Hematopoietic multipotent progenitor cell treated with erythropoietin and hydrocortisone succinate and interleukin-3 and kit ligand, for 8 days (in vitro differentiated cells): Measurements from ENCODE around the gene NETO2.
"Not testable (repeated sequence)": the region's sequence is repeated elsewhere in the genome, so short reads cannot be mapped to it uniquely, and the experiment has no call there.

ENCODE experiments used
- DNase-seq: peaks from one replicate; pipeline ENCODE4 v3.0.0-alpha.2; 2015

The NETO2 gene

DNA sequence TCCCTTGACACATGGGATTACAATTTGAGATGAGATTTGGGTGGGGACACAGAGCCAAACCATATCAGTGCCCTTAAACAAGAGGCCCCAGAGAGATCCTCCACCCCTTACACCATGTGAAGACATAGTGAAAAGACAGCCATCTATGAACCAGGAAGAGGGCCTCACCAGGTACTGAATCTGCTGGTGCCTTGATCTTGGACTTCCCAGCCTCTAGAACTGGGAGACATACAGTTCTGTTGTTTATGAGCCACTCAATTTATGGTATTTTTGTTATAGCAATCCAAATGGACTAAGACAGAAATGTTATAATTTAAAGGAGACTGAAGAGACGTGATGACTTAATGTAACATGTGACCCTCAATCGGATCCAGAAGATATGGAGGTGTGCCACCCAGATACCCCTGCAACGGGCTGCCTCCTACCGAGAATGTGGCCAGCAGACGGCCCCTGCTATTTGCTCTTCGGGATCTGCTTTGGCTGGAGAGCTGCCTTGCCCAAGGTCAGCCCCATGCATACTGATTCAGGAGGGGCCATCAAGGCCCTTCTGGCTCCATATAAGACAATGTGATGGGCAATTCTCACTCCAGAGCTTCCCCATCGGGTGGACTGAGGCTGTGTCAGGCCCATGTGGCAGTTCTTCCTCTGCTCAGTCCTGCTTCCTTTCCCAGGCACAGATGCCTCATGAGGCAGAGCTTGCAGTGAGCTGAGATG is 80.6 kb downstream of the NETO2 start:
- no peak for DNase-seq

DNA sequence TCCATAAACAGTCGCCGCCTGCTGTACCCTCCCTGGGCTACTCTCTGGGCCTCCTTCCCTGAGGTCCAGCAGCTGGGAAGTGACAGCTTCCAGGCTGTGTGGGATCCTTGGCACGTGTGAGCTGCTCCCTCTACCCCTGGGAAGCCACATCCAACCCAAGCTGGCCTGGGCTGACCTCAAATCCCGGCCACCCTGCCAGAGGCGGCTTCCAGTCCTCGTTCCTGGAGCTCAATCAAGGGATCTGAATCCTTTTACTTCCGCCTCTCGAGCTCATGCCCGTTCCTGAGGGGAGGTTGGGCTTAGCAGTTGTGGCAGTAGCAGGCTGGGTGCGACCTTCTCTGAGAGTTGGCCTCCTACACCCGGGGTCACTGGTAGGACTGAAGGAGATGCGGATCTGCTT is 82.5 kb downstream of the NETO2 start:
- no peak for DNase-seq

DNA sequence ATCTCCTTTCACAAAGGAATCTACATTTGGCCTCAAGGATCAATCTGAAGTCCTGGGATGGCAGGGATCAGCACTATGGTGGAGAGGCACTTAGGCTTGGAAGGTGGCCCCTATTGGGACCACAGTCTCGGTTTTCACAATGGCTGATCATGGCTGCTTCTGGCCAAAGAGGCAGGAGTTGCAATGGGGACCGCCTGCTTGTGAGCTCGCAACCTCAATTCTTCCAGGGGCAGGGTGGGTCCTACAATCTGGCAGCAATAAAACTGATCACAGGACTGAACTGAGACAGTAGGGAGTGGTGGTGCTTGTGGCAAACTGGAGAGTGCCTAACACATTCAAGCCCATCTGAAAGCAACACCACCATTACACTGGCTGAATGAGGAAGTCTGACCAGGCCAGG is 83.1 kb downstream of the NETO2 start:
- DNase-seq: no peak

DNA sequence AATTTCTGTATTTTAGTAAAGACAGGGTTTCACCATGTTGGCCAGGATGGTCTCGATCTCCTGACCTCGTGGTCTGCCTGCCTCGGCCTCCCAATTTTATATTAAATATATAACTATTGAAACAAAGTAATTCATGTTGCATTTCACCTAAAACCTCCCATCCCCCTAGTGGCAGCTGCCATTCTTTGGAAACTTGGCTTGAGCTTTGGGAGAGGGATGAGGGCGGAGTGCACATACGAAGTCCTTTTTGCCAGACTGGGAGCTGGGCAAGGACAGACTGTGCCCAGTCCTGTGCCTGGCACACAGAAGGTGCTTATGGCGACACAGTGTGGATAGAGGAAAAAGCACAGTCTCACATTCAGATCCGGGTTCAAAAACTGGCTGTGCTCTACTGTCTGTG is 83.8 kb downstream of the NETO2 start:
- DNase-seq: no peak

DNA sequence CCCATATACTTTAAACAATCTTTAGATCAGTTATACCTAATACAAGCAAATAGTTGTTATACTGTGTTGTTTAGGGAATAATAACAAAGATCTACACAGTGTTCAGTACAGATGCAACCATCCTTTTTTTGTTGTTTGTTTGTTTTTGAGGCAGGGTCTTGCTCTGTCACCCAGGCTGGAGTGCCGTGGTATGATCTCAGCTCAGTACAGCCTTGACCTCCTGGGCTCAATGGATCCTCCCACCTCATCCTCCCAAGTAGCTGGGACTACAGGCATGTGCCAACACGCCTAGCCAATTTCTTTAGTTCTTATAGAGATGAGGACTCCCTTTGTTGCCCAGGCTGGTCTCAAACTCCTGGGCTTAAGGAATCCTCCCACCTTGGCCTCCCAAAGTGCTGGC is 84.6 kb downstream of the NETO2 start:
- not testable (repeated sequence) for DNase-seq

DNA sequence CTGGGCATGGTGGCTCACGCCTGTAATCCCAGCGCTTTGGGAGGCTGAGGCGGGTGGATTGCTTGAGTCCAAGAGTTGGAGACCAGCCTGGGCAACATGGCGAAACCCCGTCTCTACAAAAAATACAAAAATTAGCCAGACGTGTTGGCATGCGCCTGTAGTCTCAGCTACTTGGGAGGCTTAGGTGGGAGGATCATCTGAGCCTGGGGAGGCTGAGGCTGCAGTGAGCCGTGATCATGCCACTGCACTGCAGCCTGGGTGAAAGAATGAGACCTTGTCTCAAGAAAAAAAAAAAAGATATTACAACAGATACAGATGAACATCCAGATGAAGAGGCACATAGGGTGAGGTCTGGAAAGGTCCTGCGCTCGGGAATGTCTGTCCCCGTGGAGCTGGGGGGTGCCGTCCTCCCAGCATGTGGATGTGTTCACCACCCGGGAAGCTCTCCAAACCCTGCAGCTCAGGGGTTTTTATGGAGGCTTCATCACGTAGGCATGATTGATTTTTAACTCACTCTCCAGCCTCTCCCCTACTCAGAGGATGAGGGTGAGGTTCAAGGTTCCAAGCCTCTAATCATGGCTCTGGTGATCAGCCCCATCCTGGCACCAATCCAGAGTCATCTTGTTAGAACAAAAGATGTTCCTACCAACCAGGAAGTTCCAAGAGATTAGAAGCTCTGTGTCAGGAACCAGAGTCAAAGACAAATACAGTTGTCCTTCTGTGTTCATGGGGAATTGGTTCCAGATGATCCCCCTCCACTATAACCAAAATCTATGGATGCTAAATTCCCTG is 85.3 kb downstream of the NETO2 start:
- DNase-seq: no peak

DNA sequence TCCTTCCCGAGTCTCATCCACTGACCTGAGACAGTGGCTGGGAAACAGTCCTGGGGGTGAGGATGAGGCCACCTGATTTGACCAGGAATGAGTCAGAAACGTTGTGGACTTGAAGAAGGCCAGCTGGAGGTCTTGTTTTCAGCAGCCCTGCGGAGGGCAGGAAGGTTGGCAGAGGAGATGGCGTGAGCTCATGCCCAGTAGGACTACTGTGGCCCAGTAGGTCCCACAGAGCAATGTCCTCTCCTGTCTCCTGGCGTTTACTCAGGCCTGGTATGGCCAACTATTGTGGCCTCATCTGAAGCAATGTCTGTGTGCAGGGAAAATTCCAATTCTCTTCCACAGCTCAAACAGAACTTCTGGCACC is 86.1 kb downstream of the NETO2 start:
- no peak for DNase-seq

DNA sequence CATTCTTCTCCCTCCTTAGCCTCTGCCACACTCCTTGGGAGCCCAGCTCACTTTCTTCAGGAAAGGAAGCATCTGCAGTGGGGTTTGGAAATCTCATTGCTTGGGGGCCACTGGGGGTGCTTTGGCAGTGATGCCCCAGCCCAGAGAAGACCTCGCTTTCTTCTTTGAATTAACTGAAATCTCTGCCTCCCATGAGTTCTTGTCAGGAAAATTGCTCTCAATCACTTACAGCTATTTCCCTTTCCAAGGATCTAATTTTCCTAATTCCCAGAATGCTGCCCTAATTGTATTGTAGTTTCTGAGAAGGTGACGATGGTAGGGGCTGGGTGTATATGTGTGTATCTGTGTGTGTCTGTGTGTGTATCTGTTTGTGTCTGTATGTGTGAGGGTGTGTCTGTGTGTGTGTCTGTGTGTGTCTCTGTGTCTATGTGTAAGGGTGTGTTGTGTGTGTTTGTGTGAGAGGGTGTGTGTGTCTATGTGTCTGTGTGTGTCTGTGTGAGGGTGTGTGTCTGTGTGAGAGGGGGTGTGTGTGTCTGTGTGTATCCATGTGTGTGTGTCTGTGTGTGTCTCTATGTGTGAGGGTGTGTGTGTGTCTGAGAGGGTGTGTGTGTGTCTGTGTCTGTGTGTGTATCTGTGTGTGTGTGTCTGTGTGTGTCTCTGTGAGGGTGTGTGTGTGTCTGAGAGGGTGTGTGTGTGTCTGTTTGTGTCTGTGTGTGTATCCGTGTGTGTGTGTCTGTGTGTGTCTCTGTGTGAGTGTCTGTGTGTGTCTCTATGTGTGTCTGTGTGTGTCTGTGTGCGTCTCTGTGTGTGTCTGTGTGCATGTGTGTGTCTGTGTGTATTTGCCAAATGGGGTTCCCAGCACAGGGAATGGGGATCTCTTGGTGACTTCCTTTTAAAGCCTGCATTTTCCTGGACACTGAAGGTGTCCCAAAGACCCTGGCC is 86.8 kb downstream of the NETO2 start:
- DNase-seq: no peak

DNA sequence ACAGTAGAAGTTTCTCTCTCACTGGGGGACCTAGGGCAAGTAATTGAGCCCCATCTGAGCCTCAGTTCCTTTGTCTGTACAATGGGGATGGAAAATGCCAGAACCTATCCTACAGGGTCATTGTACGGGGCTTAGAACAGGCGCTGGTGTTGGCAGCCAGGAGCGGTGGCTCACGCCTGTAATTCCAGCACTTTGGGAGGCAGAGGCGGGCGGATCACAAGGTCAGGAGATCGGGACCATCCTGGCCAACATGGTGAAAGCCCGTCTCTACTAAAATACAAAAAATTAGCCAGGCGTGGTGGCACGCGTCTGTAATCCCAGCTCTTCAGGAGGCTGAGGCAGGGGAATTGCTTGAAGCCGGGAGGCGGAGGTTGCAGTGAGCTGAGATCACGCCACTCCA is 87.7 kb downstream of the NETO2 start:
- not testable (repeated sequence) for DNase-seq

DNA sequence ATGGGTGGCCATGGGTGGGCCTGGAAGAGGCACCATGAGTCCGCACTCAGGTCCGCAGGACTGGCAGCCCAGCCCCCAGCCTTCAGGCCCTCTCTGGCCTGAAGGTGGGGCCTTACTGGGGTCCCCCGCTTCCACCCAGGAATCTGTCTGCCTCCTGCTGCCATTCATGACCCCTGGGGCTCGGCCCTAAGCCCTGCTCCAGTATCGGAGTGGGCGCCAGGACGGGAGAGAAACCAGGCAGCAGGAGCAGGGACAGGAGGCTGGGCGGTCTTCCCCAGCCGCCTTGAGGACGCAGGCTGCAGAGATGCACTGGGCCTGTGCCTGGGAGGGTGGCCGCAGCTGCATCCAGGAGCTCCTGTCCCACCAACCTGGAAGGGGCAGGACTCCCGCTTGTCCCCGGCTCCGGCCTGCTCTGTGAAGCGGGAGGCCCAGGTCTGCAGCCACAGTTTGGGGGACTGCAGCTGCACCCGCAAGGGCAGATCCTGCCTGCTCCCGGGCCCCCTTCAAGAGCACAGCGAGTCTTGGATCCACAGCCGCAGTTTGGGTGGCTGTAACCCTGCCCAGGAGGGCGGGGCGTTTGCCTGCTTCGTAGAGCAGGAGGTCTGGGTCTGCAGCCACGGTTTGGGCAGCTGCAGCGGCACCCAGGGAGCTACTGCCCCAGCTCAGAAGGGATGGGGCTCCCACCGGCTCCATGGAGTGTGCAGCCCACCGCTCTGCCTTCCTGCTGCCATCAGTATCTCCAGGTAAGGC is 88.4 kb downstream of the NETO2 start:
- no peak for DNase-seq

DNA sequence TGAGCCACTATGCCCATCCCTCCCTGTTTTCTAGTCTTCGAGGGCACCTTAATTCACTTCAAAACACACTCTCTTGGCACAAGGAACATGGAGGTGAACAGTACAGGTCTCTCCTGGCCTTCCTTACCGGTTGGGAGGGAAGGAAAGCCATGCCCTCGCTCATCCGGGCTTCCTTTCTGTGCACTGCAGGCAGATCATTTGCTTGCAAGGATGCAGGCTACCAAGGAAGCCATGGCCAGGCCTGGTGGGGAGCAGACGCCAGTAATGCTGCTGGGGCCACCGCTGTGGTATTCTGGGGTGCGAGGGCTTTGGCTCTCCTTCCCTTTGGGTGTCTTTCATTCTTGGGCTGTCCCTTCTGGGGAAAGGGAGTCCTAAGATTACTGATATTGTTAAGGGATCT is 89.4 kb downstream of the NETO2 start:
- DNase-seq: no peak

DNA sequence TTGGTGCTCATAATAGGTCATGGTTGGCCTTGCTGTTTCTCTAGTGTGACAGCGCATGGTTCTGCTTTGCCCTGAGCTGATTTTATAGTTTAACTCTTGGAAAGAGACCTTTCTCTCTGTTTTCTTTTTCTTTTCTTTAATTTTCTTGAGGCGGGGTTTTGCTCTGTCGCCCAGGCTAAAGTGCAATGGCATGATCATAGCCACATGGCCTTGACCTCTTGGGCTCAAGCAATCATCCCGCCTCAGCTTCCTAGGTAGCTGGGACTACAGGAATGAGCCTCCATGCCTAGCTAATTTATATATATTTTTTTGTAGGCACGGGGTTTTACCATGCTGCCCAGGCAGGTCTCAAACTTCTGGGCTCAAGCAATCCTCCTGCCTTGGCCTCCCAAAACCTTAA is 89.8 kb downstream of the NETO2 start:
- DNase-seq: no peak

DNA sequence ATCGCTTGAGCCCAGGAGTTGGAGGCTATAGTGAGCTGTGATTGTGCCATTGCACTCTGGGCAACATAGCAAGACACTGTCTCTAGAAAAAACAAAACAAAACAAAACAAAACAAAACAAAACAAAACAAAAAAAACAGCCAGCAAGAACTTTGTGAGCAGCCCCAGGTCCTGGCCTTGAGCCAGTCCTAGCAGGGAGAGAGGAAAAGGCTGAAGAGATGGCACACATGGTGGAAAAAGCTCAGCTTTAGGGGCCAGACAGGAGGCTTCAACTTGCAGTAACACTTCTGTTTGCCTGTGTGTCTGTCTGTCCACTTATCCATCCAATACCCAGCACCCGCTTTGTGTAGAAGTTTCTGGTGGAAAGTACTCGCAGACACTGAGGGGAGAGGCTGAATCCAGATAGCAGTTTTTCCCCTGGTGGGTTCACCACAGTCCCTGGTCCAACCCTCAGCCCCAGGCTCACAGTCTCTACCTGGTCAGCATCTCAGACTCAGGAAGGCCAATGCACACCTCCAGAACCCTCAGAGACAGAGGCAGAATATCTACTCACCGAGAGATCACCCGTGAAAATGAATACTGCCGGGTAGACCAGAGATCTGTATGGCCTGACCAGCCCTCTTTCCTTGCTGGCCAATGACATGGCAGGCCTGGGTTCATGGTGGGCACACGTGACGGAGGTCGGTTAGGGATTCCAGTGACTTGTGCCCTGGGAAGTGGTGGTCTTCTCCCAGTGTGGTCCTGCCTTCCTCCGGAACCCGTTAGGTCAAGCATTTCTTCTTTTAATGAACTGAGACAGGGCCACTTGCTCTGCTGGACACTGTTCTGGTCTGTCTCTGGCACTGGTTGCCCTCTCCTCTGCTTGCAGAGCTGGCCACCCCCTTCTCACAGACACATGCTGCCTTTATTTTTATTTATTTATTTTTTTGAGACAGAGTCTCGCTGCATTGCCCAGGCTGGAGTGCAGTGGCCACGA is 90.8 kb downstream of the NETO2 start:
- no peak for DNase-seq

DNA sequence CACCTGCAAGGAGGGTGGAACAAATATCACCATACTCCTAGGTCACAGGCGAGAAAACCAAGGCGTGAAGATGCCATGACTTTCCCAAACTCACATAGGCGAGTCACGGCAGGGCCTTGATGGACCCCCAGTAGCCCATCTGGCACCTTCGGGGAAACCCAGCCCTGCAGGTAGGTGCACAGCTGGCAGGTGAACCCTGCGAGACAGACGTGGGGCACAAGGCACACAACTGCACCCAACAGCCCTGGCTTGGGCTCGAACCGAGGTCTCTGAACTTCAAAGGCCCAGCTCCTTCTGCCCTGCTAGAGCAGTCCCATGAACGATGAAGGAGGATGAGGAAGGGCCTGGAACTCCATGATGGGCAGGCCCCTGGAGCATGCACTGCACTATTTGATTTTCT is 92.7 kb downstream of the NETO2 start:
- DNase-seq: no peak

DNA sequence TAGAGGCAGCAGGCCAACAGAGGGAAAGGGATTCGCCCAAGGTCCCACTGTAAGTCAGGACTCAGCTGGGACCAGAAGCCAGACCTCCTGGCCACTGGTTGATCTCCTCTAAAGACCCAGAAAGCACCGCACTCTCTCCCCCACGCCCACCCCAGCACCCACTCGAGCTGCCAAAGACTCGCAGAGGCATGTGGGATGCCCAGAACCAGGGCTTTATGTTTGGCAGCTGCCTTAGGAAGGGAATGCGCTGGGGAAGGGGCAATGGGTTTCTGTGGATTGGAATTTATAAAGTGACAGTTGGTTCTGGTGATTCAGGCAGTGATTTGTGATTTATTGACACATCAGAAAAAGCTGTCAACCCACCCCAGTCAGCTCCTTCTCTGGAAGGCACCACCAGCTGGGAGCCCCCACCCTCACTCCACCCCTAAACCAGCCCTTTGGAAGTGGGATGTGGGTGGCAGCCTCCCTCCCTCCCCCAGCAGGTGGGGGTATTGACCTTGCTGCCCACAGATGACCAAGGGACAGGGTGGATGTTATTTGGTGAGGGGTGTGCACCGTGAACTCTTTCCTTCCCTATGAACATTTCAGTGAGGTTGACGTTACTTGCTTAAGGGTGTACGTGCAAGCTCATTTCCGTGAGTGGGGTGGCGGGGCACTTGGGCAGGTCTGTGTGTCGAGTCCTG is 93.7 kb downstream of the NETO2 start:
- DNase-seq: no peak

DNA sequence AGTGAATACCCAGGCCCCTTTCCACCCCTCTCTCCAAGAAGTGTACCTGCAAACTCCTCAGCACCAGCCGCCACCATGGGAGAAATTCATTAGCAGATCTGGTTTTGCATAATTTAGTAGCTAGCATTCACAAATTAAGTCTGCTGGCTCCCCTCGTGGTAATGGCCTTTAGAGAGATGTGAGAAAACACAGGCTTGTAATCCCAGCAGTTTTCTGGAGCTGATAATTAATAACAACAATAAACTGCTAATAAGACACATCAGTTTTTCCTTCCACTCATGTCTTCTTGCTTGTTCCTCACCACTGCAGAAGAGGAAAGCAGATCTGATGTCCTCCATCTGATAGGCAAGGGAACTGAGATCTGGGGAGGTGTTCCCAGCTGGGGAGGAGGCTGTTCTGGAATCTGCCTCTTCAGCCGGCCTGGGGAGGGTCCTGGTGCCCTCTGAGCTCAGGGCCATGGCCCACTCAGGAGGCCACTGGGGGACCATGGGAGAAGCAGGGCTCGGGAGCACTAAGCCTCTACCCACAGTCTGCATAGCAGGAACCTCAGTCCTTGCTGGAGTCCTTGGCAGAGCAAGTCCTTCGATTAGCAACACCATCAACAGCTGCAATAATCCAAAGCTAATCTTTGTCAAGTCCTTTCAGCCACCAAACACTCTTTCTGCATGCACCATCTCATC is 96.1 kb downstream of the NETO2 start:
- DNase-seq: no peak

DNA sequence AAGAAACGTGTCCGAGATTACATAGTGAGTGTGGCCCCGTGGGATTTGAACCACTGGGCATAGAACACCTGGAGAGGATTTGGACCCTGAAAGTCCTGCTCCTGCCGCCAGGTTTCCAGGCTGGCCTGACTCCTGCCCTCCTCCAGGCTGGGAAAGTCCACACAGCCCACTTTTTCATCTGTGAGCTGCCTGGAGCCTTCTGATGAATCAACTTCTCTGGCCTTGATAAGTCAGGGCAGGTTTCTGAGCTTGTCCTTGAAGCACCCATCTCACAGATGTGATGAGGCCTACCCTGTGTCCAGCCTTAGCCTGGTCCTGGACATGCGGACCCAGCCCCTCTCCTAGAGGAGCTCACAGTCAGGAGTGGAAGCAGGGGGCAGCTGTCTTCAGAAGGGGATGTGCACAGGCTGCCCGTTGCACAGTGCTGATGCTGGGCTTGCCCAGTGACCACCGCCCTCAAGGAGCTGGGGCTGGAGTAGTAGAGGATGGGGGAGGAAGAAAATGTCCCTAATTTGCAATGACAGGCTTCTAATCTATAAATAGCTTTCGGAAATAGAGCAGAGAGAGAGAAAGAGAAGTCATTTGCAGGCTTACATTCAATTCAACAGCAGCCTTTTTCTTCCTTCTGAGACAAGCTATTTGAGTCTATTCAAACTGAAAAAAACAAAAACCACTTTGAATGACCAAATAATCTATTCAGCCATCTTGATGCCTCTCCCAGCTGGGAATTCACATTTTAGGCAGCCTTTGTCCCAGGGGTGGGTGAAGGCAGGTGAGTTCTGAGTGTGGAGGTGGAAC is 96.8 kb downstream of the NETO2 start:
- DNase-seq: no peak

DNA sequence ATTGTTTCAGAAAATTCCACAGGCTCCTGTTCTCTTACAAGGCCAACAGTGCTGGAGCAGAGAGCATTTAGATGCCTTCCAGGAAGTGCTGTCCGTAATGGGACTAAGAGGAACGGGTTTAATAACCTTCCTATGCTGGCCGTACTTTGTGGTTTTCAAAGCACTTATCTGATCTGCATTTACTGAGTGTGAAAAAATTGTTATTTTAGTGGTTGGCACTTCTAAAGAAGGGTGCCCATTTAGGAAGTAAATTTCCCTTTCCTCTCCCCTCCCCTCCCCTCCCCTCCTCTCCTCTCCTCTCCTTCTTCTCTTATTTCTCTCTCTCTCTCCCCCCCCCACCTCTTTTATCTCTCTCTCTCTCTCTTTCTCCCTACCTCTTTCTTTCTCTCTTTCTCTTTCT is 98.3 kb downstream of the NETO2 start:
- peak; percentile 35 for DNase-seq

DNA sequence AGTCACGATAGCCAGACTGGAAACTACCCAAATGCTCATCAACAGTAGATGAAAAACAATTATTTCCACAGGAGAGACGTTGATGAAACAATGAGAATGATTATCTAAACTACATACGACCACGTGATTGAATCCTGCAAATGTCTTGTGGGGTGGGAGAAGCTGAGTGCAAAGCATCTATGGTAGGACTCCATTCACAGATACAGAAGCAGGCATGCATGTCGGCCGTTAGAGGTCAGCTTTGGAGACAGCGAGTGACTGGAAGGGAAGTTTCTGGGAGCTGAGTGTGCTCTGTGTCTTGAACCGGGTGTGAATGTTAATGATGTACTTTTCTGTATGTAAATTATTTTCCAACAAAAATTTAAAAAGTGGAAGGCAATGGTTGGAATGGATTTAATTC is 98.7 kb downstream of the NETO2 start:
- peak; percentile 26 for DNase-seq
